Ishikawa (cell line): Measurements from ENCODE around the gene UBAP2L.

Experiments used
- CREB1 ChIP-seq: IDR thresholded peaks from 2 replicates; pipeline ENCODE4 v1.6.1; 2012; ENCODE audit warnings: low read depth
- EGR1 ChIP-seq: IDR thresholded peaks from 2 replicates; pipeline ENCODE4 v1.6.1; 2012
- TAF1 ChIP-seq: IDR thresholded peaks from 2 replicates; pipeline ENCODE4 v1.6.1; 2012; ENCODE audit warnings: low read depth, mild to moderate bottlenecking
- YY1 ChIP-seq: IDR thresholded peaks from 2 replicates; pipeline ENCODE4 v1.6.1; 2012; ENCODE audit warnings: low read depth
- TF ChIP-seq, protein P1 (sequence below): IDR thresholded peaks from 2 replicates; pipeline ENCODE4 v1.6.1; 2012
- TF ChIP-seq, protein P2 (sequence below): IDR thresholded peaks from 2 replicates; pipeline ENCODE4 v1.6.1; 2012; ENCODE audit warnings: low read depth, mild to moderate bottlenecking

Gene UBAP2L

DNA sequence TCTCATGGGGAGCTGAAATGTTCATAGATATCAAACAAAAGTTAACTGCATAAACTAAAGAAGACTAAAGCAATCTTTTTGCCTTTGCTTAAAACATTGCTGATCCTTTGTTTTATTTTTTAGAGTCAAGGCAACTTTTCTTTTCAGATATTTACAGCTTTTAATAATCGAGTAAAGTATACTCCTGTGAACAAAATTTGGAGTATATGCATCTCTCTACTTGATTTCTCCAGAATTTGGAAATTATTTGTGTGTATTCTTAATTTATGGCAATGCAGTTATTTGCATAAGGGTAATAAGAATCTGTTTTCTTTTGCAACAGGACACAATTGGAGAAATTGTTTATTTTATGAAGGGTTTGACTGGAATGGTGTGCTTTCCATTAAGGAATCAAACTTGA lies 95.9 kb downstream of the UBAP2L start:
- TF ChIP-seq EGR1 = no peak
- TF ChIP-seq CREB1 = no peak
- TF ChIP-seq, protein P1, sequence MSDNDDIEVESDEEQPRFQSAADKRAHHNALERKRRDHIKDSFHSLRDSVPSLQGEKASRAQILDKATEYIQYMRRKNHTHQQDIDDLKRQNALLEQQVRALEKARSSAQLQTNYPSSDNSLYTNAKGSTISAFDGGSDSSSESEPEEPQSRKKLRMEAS = no peak

DNA sequence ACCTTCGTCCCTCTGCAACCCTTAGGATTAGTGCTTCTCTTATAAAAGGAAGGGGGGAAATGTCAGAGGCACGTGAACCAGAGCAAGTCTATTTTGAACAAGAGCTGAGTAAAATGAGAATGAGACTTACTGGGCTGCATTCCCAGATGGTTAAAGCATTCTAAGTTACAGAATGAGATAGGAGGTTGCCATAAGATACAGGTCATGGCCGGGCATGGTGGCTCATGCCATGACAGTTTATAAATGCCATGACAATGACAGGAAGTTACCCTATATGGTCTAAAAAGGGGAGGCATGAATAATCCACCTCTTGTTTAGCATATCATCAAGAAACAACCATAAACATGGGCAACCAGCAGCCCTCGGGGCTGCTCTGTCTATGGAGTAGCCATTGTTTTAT lies 97.6 kb downstream of the UBAP2L start:
- TF ChIP-seq, protein P2, sequence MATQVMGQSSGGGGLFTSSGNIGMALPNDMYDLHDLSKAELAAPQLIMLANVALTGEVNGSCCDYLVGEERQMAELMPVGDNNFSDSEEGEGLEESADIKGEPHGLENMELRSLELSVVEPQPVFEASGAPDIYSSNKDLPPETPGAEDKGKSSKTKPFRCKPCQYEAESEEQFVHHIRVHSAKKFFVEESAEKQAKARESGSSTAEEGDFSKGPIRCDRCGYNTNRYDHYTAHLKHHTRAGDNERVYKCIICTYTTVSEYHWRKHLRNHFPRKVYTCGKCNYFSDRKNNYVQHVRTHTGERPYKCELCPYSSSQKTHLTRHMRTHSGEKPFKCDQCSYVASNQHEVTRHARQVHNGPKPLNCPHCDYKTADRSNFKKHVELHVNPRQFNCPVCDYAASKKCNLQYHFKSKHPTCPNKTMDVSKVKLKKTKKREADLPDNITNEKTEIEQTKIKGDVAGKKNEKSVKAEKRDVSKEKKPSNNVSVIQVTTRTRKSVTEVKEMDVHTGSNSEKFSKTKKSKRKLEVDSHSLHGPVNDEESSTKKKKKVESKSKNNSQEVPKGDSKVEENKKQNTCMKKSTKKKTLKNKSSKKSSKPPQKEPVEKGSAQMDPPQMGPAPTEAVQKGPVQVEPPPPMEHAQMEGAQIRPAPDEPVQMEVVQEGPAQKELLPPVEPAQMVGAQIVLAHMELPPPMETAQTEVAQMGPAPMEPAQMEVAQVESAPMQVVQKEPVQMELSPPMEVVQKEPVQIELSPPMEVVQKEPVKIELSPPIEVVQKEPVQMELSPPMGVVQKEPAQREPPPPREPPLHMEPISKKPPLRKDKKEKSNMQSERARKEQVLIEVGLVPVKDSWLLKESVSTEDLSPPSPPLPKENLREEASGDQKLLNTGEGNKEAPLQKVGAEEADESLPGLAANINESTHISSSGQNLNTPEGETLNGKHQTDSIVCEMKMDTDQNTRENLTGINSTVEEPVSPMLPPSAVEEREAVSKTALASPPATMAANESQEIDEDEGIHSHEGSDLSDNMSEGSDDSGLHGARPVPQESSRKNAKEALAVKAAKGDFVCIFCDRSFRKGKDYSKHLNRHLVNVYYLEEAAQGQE = no peak
- TF ChIP-seq YY1 (no peak), TAF1 (no peak), EGR1 (no peak)
